Retinal pigment epithelial cell (primary cell): ENCODE results near the gene ZFP36.

Experiments
- DNase-seq: peaks from one replicate; pipeline ENCODE4 v3.0.0-alpha.2; 2010; ENCODE audit warnings: low read depth
- H3K4me3 ChIP-seq: 2 replicates; pipeline ENCODE4 v1.5.1; 2011; ENCODE audit warnings: mild to moderate bottlenecking, low read length, control low read depth, moderate library complexity
- TF ChIP-seq, protein P1 (sequence below): conservative IDR thresholded peaks from 2 replicates; pipeline ENCODE4 v1.5.1; 2011; ENCODE audit warnings: low read depth, low read length, control low read depth, inconsistent platforms

Gene ZFP36

DNA sequence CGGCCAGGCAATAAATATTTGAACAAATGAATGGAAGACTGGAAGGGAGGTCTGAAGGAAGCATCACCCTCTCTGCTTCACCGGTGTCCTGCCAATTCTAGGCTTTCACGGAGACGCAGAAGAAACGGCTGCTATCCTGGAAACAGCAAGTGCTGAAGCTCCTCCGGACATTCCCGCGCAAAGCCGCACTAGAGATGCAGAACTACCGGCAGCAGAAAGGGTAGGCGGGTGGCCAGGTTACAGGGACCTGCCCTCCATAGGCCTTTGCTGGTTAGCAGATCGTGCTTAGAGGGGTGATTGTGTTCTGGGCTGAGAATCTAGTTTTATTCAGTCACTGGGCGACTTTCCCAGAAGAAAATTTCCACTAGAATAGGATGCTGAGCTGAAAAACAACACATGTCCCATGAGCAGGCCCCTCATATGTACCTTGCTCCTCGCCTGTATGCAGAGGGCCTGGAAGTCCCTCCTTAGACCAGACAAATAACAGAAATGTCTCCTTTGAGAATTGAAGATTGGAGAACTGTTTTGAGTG is 26.7 kb upstream of the ZFP36 start:
- TF ChIP-seq, protein P1, sequence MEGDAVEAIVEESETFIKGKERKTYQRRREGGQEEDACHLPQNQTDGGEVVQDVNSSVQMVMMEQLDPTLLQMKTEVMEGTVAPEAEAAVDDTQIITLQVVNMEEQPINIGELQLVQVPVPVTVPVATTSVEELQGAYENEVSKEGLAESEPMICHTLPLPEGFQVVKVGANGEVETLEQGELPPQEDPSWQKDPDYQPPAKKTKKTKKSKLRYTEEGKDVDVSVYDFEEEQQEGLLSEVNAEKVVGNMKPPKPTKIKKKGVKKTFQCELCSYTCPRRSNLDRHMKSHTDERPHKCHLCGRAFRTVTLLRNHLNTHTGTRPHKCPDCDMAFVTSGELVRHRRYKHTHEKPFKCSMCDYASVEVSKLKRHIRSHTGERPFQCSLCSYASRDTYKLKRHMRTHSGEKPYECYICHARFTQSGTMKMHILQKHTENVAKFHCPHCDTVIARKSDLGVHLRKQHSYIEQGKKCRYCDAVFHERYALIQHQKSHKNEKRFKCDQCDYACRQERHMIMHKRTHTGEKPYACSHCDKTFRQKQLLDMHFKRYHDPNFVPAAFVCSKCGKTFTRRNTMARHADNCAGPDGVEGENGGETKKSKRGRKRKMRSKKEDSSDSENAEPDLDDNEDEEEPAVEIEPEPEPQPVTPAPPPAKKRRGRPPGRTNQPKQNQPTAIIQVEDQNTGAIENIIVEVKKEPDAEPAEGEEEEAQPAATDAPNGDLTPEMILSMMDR: no peak

DNA sequence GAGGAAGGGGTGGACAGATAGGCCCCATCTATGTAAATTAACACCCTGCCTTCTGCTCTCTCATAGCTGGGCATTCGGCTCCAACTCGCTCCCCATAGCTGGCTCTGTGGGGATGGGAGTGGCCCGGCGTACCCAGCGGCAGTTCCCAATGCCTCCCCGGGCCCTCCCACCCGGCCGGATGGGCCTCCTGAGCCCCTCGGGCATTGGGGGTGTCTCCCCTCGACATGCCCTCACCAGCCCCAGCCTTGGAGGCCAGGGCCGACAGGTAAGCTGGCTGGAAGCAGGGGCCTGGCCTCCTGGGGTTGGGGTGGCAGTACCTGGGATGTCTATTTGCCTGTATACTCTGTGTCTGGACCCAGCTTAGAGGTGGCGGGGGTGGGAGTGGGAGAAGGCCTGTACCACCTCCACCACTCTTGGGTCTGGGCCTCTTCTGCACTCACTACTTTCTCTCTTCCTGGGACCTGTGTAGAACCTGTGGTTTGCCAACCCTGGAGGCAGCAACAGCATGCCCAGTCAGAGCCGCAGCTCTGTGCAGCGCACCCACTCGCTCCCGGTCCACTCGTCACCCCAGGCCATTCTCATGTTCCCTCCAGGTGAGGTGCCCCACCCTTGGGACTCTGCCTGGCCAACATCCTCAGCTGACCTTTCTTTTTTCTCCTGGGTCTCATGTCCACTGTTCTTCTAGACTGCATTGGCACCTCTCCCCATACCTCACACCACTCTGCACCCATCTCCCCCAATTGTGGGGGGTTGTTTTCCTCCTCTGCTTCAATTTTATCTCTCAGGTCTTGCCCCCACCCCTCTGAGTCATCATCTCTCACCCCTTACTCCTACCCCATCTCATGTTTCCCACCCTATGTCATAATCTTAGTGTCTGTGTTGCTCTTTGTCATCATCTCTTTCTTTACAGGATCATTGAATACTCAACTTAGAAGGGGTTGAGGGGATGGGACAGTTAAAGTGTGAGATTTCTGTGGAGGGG is 25.8 kb upstream of the ZFP36 start:
- TF ChIP-seq, protein P1: no peak
- no peak overlapping the region for H3K4me3 ChIP-seq
- no peak for DNase-seq

More for the DNA sequence above, 26.7 kb upstream of the ZFP36 start:
- H3K4me3 ChIP-seq: no peak overlapping the region
- no peak for DNase-seq

DNA sequence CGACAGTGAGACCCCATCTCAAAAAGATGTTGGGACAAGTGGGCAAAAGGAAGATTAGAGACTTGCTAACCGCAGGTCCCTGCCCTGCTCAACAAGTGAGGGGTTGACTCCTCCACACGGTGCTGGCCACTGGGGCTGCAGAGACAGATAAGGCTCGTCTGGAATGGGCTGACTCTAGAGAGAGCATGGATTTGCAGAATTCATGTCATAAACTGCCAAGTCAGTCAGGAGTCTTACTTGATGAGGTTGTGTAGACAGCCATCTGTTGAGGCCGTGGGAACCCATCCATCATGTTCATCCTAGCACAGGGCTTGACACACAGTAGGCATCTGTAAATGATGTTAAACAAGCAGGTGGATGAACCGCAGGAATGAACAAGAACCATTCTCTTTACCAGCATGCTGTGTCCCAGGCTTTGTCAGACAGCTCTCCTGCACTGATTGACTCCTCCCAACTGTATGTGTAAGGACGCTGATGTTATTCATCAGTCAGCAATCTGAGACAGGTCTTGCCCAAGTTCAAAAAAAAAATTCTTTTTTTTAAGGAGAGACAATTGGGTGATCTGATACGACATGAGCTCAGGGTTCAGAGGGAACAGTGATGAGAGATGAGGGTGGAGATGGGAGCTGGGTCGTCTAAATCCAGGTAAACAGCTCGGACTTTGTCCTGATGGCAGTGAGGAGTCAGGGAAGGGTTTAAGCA is 24.6 kb upstream of the ZFP36 start:
- DNase-seq: no peak
- TF ChIP-seq, protein P1: no peak
- H3K4me3 ChIP-seq: no peak overlapping the region

DNA sequence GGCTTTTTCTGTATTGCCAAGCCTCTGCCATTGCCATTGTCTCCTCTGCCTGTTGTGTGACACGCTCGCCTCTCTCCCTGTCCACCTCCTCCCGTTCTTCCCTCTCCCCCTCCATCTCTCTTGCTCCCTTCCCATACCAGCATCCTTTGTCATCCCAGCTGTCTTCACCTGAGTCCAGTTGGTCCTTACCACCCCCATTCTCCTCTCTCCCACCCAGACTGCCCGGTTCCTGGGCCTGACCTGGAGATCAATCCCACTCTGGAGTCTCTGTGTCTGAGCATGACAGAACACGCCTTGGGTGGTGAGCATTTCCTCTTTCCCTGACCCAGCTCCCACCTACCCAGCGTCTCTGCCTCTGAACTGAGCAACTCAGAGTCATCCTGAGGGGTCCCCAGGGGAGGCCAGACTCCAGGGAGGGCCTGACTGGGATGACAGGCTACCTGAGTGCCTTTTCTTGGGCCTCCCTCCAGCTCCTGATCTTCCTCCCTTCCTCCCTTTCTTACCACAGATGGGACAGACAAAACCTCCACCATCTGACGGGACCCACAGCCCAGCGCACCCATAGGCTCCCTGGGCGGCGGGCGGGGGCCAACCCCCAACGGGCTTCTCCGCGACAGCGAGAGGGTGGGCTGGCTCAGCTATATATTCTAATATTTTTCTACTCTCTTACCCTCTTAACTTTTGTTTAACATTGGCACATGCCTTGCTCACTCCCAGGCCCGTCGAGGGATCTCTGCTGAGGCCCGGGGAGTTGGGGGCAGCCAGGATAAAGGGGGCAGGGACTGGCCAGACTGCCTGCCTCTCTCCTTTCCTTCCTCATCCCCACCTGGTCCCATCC is 23.4 kb upstream of the ZFP36 start:
- H3K4me3 ChIP-seq: no peak overlapping the region
- TF ChIP-seq, protein P1: no peak
- no peak for DNase-seq

DNA sequence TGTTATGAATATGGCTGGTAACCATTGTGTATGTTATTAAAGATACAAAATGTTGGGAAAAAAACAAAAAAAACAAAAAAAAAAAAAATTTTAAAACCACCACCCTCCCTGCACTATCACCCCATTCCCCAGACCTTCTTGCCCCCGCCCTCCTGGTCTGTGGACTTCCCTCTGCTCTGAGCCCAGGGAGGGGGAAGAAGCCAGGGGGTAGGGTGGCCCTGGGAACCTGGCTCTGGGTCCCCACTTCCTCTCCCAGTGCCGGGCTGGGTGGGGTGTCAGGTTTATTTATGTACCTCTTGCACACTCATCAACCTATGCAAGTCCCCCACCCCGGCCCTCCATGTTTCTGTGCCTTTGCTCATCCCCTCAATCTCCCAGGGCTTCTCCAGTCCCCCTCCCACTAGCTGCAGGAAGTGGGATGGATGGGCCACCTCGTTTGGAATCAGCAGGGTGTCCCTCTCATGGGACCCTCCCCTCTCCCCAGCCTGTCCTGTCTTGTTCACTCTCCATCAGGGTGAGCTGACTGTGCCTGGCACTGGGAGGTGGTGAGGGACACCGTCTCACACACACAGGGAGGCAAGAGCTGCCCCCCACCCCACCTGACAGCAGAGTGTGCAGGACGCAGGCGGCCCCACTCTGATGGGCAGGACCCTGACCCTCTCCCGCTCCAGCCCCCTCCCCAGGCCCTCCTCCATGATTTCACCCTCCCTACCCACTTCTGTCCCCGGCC is 21.6 kb upstream of the ZFP36 start:
- H3K4me3 ChIP-seq: no peak overlapping the region
- DNase-seq: no peak
- TF ChIP-seq, protein P1: no peak
